Upper lobe of left lung (tissue), 4 donors: Measurements from ENCODE around the gene C6orf58.

ENCODE experiments used
- EP300 ChIP-seq, 4 donors: sonication (generic); formaldehyde crosslinking; IDR thresholded peaks; one replicate each; pipeline ENCODE4 v1.5.1; 2017; ENCODE audit warnings: antibody characterized with exemption in 4 of 4, control low read depth in 2 of 4
- POLR2A ChIP-seq, 4 donors: fragments of 450-650 bp; IDR thresholded peaks; one replicate each; pipeline ENCODE4 v1.5.1; 2016 to 2017; ENCODE audit warnings: antibody characterized with exemption in 4 of 4, mild to moderate bottlenecking in 2 of 4
- TF ChIP-seq, protein P1 (sequence below), 6 experiments: fragments of 450-650 bp in 4 of 6; fragments of 200-600 bp in 2 of 6; sonication (generic) in 2 of 6; IDR thresholded peaks; one replicate each; pipeline ENCODE4 v1.5.1; 2016 to 2019; ENCODE audit warnings: antibody characterized with exemption in 6 of 6

DNA sequence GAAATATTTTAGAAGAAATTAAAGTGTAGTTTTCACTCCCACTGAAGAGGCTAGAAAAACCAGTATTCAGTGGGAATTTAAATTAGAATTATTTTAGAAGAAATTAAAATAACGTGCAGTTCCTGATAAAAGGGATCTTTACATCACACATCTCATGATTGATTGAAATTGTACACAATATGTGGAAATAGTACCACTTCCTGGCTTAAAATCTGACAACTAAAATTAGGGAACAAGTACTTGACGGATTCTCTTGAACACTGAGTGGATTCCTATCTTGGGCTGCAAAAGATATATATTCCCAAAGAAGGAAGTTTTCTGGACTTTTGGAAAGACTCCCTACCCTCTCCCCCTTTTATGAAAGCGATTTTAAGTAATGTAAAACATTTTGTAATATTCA lies 43.2 kb upstream of the C6orf58 start:
- TF ChIP-seq, protein P1, sequence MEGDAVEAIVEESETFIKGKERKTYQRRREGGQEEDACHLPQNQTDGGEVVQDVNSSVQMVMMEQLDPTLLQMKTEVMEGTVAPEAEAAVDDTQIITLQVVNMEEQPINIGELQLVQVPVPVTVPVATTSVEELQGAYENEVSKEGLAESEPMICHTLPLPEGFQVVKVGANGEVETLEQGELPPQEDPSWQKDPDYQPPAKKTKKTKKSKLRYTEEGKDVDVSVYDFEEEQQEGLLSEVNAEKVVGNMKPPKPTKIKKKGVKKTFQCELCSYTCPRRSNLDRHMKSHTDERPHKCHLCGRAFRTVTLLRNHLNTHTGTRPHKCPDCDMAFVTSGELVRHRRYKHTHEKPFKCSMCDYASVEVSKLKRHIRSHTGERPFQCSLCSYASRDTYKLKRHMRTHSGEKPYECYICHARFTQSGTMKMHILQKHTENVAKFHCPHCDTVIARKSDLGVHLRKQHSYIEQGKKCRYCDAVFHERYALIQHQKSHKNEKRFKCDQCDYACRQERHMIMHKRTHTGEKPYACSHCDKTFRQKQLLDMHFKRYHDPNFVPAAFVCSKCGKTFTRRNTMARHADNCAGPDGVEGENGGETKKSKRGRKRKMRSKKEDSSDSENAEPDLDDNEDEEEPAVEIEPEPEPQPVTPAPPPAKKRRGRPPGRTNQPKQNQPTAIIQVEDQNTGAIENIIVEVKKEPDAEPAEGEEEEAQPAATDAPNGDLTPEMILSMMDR (IDR thresholded peaks at IDR 0.05), result no peak
- TF ChIP-seq EP300 (IDR thresholded peaks at IDR 0.05) (no peak), POLR2A (IDR thresholded peaks at IDR 0.05) (no peak)
